DND-41 (cell line): ENCODE data around the gene SPDYA.

Experiments used
- CTCF ChIP-seq: IDR thresholded peaks from 2 replicates; pipeline ENCODE4 v1.5.1; 2012; ENCODE audit warnings: borderline replicate concordance, low read length, moderate library complexity, mild to moderate bottlenecking; ENCODE audit not compliant: poor library complexity, severe bottlenecking; ENCODE audit errors: extremely low read depth
- EZH2 ChIP-seq: IDR thresholded peaks from 3 replicates; pipeline ENCODE4 v1.6.1; 2012; ENCODE audit warnings: borderline replicate concordance, low read depth, mild to moderate bottlenecking, moderate library complexity, low read length, inconsistent platforms; ENCODE audit not compliant: severe bottlenecking

GRCh38 chr2:28868611-28869010 is 58.0 kb downstream of the SPDYA start:
- TF ChIP-seq EZH2 (no peak), CTCF (no peak)
